Measurements from ENCODE around the gene GUCD1. TPM values are rescaled to one million over a fixed set of nuclear protein-coding genes. Genes with fewer than 3 reads are reported as not detected.

GUCD1 gene
- polyA plus RNA-seq, 1 donor (not counting 4 experiments of a cell fraction or from before 2014, with no cell fraction given): 43.0 TPM

- H4K20me1 ChIP-seq (ENCODE audit: control insufficient read depth, extremely low read depth, insufficient read depth, low read length): no peaks in the 10 kb centered on the region
These were observed 6.1 kb downstream of the GUCD1 start for GRCh38 chr22:24548812-24549211.

GRCh38 chr22:24543679-24544243, 11.2 kb downstream of the GUCD1 start:
- Histone ChIP-seq H4K20me1 (ENCODE audit: control insufficient read depth, extremely low read depth, insufficient read depth, low read length) (no peaks in the 10 kb centered on the region), H3K9ac (ENCODE audit: control insufficient read depth, extremely low read depth, insufficient read depth, low read length) (no peak overlapping the region), H3K36me3 (ENCODE audit: control insufficient read depth in 2 of 2, extremely low read depth in 1 of 2, insufficient read depth in 2 of 2, low read length in 2 of 2) (peaks cover 36 to 39% of the 10 kb centered on the region in 2 experiments), H2AFZ (ENCODE audit: control insufficient read depth, low read length) (no peak overlapping the region), H3K27me3 (ENCODE audit: control insufficient read depth, extremely low read depth, insufficient read depth, low read length) (no peaks in the 10 kb centered on the region), H3K9me3 (ENCODE audit: control insufficient read depth, low read depth, low read length) (no peaks in the 10 kb centered on the region), H3K4me2 (ENCODE audit: control insufficient read depth, extremely low read depth, insufficient read depth, low read depth, low read length) (no peak overlapping the region), H3K4me1 (ENCODE audit: control insufficient read depth, extremely low read depth, insufficient read depth, low read length) (no peaks in the 10 kb centered on the region), H3K4me3 (ENCODE audit: control insufficient read depth in 2 of 3, extremely low read depth in 1 of 3, insufficient read depth in 2 of 3, low read depth in 1 of 3, low read length in 3 of 3) (no peak overlapping the region), H3K9me1 (ENCODE audit: control insufficient read depth, extremely low read depth, insufficient read depth, low read length) (no peaks in the 10 kb centered on the region), H3K79me2 (ENCODE audit: control insufficient read depth, insufficient read depth, low read length) (peaks cover 2% of the 10 kb centered on the region), H3K27ac (ENCODE audit: control insufficient read depth, insufficient read depth, low read length) (no peak overlapping the region)
- FAIRE-seq (no peak), DNase-seq (ENCODE audit: low read depth, low spot score) (no peak)
- TF ChIP-seq CTCF (optimal IDR thresholded peaks at IDR 0.05 in 1 of 3, IDR thresholded peaks at IDR 0.05 in 1 of 3, conservative IDR thresholded peaks at IDR 0.05 in 1 of 3; ENCODE audit: extremely low read depth in 1 of 3, insufficient read depth in 2 of 3, low read length in 3 of 3) (no peak), EZH2 (IDR thresholded peaks at IDR 0.05; ENCODE audit: low read length) (no peak)
- dilution Hi-C loops (cut with MboI; ENCODE audit: extremely low pct_ligation_motif_present, low sequenced_read_pairs): no loop called here

More at GRCh38 chr22:24548812-24549211, 6.1 kb downstream of the GUCD1 start:
- Histone ChIP-seq H2AFZ (ENCODE audit: control insufficient read depth, low read length) (no peak overlapping the region), H3K36me3 (ENCODE audit: control insufficient read depth in 2 of 2, extremely low read depth in 1 of 2, insufficient read depth in 2 of 2, low read length in 2 of 2) (peaks cover 18 to 36% of the 10 kb centered on the region in 2 experiments), H3K4me3 (ENCODE audit: control insufficient read depth in 2 of 3, extremely low read depth in 1 of 3, insufficient read depth in 2 of 3, low read depth in 1 of 3, low read length in 3 of 3) (no peak overlapping the region), H3K27ac (ENCODE audit: control insufficient read depth, insufficient read depth, low read length) (no peak overlapping the region), H3K9ac (ENCODE audit: control insufficient read depth, extremely low read depth, insufficient read depth, low read length) (no peak overlapping the region), H3K4me2 (ENCODE audit: control insufficient read depth, extremely low read depth, insufficient read depth, low read depth, low read length) (no peak overlapping the region), H3K9me3 (ENCODE audit: control insufficient read depth, low read depth, low read length) (no peaks in the 10 kb centered on the region), H3K27me3 (ENCODE audit: control insufficient read depth, extremely low read depth, insufficient read depth, low read length) (no peaks in the 10 kb centered on the region), H3K4me1 (ENCODE audit: control insufficient read depth, extremely low read depth, insufficient read depth, low read length) (peaks cover 9% of the 10 kb centered on the region), H3K79me2 (ENCODE audit: control insufficient read depth, insufficient read depth, low read length) (peaks cover 44% of the 10 kb centered on the region), H3K9me1 (ENCODE audit: control insufficient read depth, extremely low read depth, insufficient read depth, low read length) (peaks cover 3% of the 10 kb centered on the region)
- dilution Hi-C loops (cut with MboI; ENCODE audit: extremely low pct_ligation_motif_present, low sequenced_read_pairs): no loop called here
- DNase-seq (ENCODE audit: low read depth, low spot score) (no peak), FAIRE-seq (no peak)
- no peak for TF ChIP-seq CTCF (optimal IDR thresholded peaks at IDR 0.05 in 1 of 3, IDR thresholded peaks at IDR 0.05 in 1 of 3, conservative IDR thresholded peaks at IDR 0.05 in 1 of 3; ENCODE audit: extremely low read depth in 1 of 3, insufficient read depth in 2 of 3, low read length in 3 of 3)
- no peak for TF ChIP-seq EZH2 (IDR thresholded peaks at IDR 0.05; ENCODE audit: low read length)
